ENCODE results near the gene C1QTNF5.

DNA sequence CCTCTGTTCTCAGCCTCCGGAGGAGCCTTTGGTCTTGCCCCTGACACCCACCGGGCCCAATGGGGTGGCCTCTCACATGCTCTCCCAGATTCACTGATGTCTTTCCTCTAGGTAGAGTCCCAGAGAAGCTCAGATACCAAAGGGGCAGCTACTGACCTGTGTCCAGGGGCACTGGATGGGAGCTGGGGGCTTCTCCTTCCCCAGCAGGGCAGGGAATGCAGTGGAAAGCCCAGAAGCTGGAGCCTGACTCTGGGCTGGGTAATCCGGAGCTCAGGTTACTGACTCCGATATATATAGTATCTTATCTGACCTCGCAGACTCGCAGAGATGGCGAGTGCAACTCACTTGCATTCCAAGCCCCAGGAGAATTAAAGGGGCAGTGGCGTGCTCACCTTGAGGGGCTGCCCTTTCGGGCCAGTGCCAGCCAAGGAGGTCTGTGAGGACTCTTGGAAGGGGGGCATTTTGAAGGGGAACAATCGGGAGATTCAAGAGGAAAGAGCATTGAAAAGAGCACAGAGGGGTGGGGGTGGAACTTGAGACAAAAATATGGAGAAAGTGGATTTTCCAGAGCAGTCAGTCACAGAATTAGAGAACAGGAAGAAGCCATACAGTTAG lies 38.3 kb upstream of the C1QTNF5 start:
- TF ChIP-seq, protein P1, sequence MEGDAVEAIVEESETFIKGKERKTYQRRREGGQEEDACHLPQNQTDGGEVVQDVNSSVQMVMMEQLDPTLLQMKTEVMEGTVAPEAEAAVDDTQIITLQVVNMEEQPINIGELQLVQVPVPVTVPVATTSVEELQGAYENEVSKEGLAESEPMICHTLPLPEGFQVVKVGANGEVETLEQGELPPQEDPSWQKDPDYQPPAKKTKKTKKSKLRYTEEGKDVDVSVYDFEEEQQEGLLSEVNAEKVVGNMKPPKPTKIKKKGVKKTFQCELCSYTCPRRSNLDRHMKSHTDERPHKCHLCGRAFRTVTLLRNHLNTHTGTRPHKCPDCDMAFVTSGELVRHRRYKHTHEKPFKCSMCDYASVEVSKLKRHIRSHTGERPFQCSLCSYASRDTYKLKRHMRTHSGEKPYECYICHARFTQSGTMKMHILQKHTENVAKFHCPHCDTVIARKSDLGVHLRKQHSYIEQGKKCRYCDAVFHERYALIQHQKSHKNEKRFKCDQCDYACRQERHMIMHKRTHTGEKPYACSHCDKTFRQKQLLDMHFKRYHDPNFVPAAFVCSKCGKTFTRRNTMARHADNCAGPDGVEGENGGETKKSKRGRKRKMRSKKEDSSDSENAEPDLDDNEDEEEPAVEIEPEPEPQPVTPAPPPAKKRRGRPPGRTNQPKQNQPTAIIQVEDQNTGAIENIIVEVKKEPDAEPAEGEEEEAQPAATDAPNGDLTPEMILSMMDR (IDR thresholded peaks at IDR 0.05 in 4 of 5, conservative IDR thresholded peaks at IDR 0.05 in 1 of 5), result no peak
- peak; percentile 94 to 97 for TF ChIP-seq POLR2A (IDR thresholded peaks at IDR 0.05)

Data from gastrocnemius medialis (tissue), 4 donors.